NCI-H2029 (cell line): ENCODE data around the gene GCG.

Experiments
- DNase-seq: peaks from one replicate; lab custom pipeline; 2025; lab: John Stamatoyannopoulos, UW

Gene GCG

GRCh38 chr2:162152147-162152546 lies at the start of gene GCG:
GCG (minus strand) TSS chr2:162152247; CDS start chr2:162149178, 3,069 bp downstream.
- DNase-seq: no peak

- no peak for DNase-seq
Observed at GRCh38 chr2:162200636-162201035, 48.6 kb upstream of the GCG start.

- DNase-seq: no peak
Observed at GRCh38 chr2:162199913-162200312, 47.9 kb upstream of the GCG start.

GRCh38 chr2:162198239-162198638 lies 46.2 kb upstream of the GCG start:
- no peak for DNase-seq

- DNase-seq: no peak
Observed at GRCh38 chr2:162197069-162197825, 45.2 kb upstream of the GCG start.

- no peak for DNase-seq
Observed at GRCh38 chr2:162196638-162197037, 44.6 kb upstream of the GCG start.

- no peak for DNase-seq
Observed at GRCh38 chr2:162188451-162188850, 36.4 kb upstream of the GCG start.

- DNase-seq: no peak
Observed at GRCh38 chr2:162185541-162186232, 33.6 kb upstream of the GCG start.

- DNase-seq: no peak
Observed at GRCh38 chr2:162184821-162185450, 32.9 kb upstream of the GCG start.

- no peak for DNase-seq
Observed at GRCh38 chr2:162184359-162184758, 32.3 kb upstream of the GCG start.

- no peak for DNase-seq
Observed at GRCh38 chr2:162182395-162182794, 30.3 kb upstream of the GCG start.

GRCh38 chr2:162177301-162177700 lies 25.3 kb upstream of the GCG start:
- no peak for DNase-seq

- no peak for DNase-seq
Observed at GRCh38 chr2:162175714-162176113, 23.7 kb upstream of the GCG start.

GRCh38 chr2:162174746-162175145 lies 22.7 kb upstream of the GCG start:
- no peak for DNase-seq

- DNase-seq: no peak
Observed at GRCh38 chr2:162172802-162173370, 20.8 kb upstream of the GCG start.

GRCh38 chr2:162166745-162167144 lies 14.7 kb upstream of the GCG start:
- no peak for DNase-seq

- no peak for DNase-seq
Observed at GRCh38 chr2:162166174-162166573, 14.1 kb upstream of the GCG start.

- DNase-seq: no peak
Observed at GRCh38 chr2:162164802-162165201, 12.8 kb upstream of the GCG start.

GRCh38 chr2:162159446-162159845 lies 7.4 kb upstream of the GCG start:
- no peak for DNase-seq

GRCh38 chr2:162156149-162156548 lies 4.1 kb upstream of the GCG start:
- no peak for DNase-seq

GRCh38 chr2:162155093-162155492 lies 3.0 kb upstream of the GCG start:
- no peak for DNase-seq

- DNase-seq: peak; percentile 32
Observed at GRCh38 chr2:162153608-162154224, 1.7 kb upstream of the GCG start.
